Smooth muscle cell (in vitro differentiated cells): ENCODE data around the gene SLC16A9. TPM values are rescaled to one million over a fixed set of nuclear protein-coding genes. Genes with fewer than 3 reads are reported as not detected.

Source experiments
- DNase-seq: peaks from one replicate; lab custom pipeline; 2025; ENCODE audit not compliant: unreplicated experiment; lab: John Stamatoyannopoulos, UW
- H2AFZ ChIP-seq: fragments of 200-600 bp; sonication (generic); 2 replicates; pipeline ENCODE4 v1.6.0; 2016; ENCODE audit warnings: antibody characterized with exemption, low read depth, mild to moderate bottlenecking
- H3F3A ChIP-seq: fragments of 200-600 bp; sonication (generic); 2 replicates; pipeline ENCODE4 v1.6.0; 2017; ENCODE audit warnings: antibody characterized with exemption, low read depth
- H3K27ac ChIP-seq: fragments of 200-600 bp; sonication (generic); 2 replicates; pipeline ENCODE4 v1.5.1; 2016; ENCODE audit warnings: low read depth, mild to moderate bottlenecking
- H3K27me3 ChIP-seq: fragments of 200-600 bp; sonication (generic); 2 replicates; pipeline ENCODE4 v1.6.1; 2016; ENCODE audit warnings: low read depth, mild to moderate bottlenecking
- H3K36me3 ChIP-seq: fragments of 200-600 bp; sonication (generic); 2 replicates; pipeline ENCODE4 v1.5.1; 2016; ENCODE audit warnings: low read depth
- H3K4me1 ChIP-seq: fragments of 200-600 bp; sonication (generic); 2 replicates; pipeline ENCODE4 v1.5.1; 2016; ENCODE audit warnings: low read depth
- H3K4me2 ChIP-seq: fragments of 200-600 bp; sonication (generic); 2 replicates; pipeline ENCODE4 v1.6.0; 2016; ENCODE audit warnings: mild to moderate bottlenecking
- H3K4me3 ChIP-seq: fragments of 200-600 bp; sonication (generic); 2 replicates; pipeline ENCODE4 v1.5.1; 2016; ENCODE audit warnings: mild to moderate bottlenecking
- H3K79me2 ChIP-seq: fragments of 200-600 bp; sonication (generic); 2 replicates; pipeline ENCODE4 v1.6.0; 2016; ENCODE audit warnings: low read depth, mild to moderate bottlenecking
- H3K9ac ChIP-seq: fragments of 200-600 bp; sonication (generic); 2 replicates; pipeline ENCODE4 v1.6.0; 2016; ENCODE audit warnings: low read depth
- H3K9me3 ChIP-seq: fragments of 200-600 bp; sonication (generic); replicated peaks from 2 replicates; pipeline ENCODE4 v1.5.1; 2016; ENCODE audit warnings: low read depth
- H4K20me1 ChIP-seq: fragments of 200-600 bp; sonication (generic); 2 replicates; pipeline ENCODE4 v1.6.0; 2016; ENCODE audit warnings: low read depth
- CTCF ChIP-seq: fragments of 200-600 bp; sonication (generic); IDR thresholded peaks from 2 replicates; pipeline ENCODE4 v1.5.1; 2017; ENCODE audit warnings: borderline replicate concordance, mild to moderate bottlenecking, antibody characterized with exemption; ENCODE audit not compliant: insufficient read depth, poor library complexity, severe bottlenecking
- WGBS: methylation state at CpG from one replicate; pipeline ENCODE4 v1.1.7; 2016; ENCODE audit warnings: low lambda C conversion rate; 5-methylcytosine and 5-hydroxymethylcytosine counted together
- polyA plus RNA-seq: library from polyadenylated mRNA; unstranded; fragments of >200 nt; fragmentation: Nextera tagmentation; extraction: Ambion mirVana; gene quantifications from 2 replicates; pipeline ENCODE4 v1.2.1, GENCODE V29; 2016
- total RNA-seq: library from RNA; depleted of rRNA; stranded (reverse); fragments of >200 nt; gene quantifications from 2 replicates; pipeline ENCODE4 v1.2.3, GENCODE V29; 2014

The SLC16A9 gene
- total and polyA plus RNA-seq, 2 experiments from 2014 or later = 0.90 to 2.1 TPM

GRCh38 chr10:59682986-59683937 is 26.4 kb downstream of the SLC16A9 start:
- no peak for TF ChIP-seq CTCF
- Histone ChIP-seq H3K36me3 (no peaks in the 10 kb centered on the region), H3K79me2 (no peaks in the 10 kb centered on the region), H3K4me3 (no peak overlapping the region), H3K27ac (no peak overlapping the region), H2AFZ (no peak overlapping the region), H3K9me3 (no peaks in the 10 kb centered on the region), H3K4me1 (peaks cover 10% of the 10 kb centered on the region), H3F3A (no peaks in the 10 kb centered on the region), H3K9ac (no peak overlapping the region), H4K20me1 (no peaks in the 10 kb centered on the region), H3K4me2 (no peak overlapping the region), H3K27me3 (no peaks in the 10 kb centered on the region)
- DNase-seq = no peak
- 98% methylated on average over 2 of the region's 2 CpGs for WGBS

GRCh38 chr10:59680199-59680598 is 29.5 kb downstream of the SLC16A9 start:
- H3K4me2 ChIP-seq = no peak overlapping the region
- no peaks in the 10 kb centered on the region for H3K36me3 ChIP-seq
- no peak for TF ChIP-seq CTCF
- no peaks in the 10 kb centered on the region for H4K20me1 ChIP-seq
- no peaks in the 10 kb centered on the region for H3K9me3 ChIP-seq
- H3K4me1 ChIP-seq = peaks cover 10% of the 10 kb centered on the region
- H3K9ac ChIP-seq = no peak overlapping the region
- no peak overlapping the region for H3K27ac ChIP-seq
- no peak overlapping the region for H3K4me3 ChIP-seq
- DNase-seq = no peak
- 92% methylated on average over 1 of the region's 1 CpG for WGBS
- H2AFZ ChIP-seq = no peak overlapping the region
- H3K79me2 ChIP-seq = no peaks in the 10 kb centered on the region
- no peaks in the 10 kb centered on the region for H3K27me3 ChIP-seq
- H3F3A ChIP-seq = no peaks in the 10 kb centered on the region

- 68% methylated on average over 4 of the region's 4 CpGs for WGBS
- H3K4me2 ChIP-seq = no peak overlapping the region
- H3K4me3 ChIP-seq = no peak overlapping the region
- no peak for DNase-seq
- H3K36me3 ChIP-seq = no peaks in the 10 kb centered on the region
- H3K9me3 ChIP-seq = no peaks in the 10 kb centered on the region
- H4K20me1 ChIP-seq = no peaks in the 10 kb centered on the region
- no peaks in the 10 kb centered on the region for H3K79me2 ChIP-seq
- no peak for TF ChIP-seq CTCF
- peaks cover 4% of the 10 kb centered on the region for H3K4me1 ChIP-seq
- H3F3A ChIP-seq = no peaks in the 10 kb centered on the region
- H3K27me3 ChIP-seq = no peaks in the 10 kb centered on the region
- peak overlapping the region; percentile 35 for H3K27ac ChIP-seq
- H2AFZ ChIP-seq = no peak overlapping the region
- no peak overlapping the region for H3K9ac ChIP-seq
Observed at GRCh38 chr10:59678884-59679301, 30.8 kb downstream of the SLC16A9 start.
